Dendritic cell treated with granulocyte-macrophage colony-stimulating factor and Interleukin-4, amounts not matched to agents 40 ng/mL and 50 ng/mL, for 4 days (primary cell): ENCODE data around the gene SOX10.
"Not testable (repeated sequence)": the region's sequence is repeated elsewhere in the genome, so short reads cannot be mapped to it uniquely, and the experiment has no call there.

Experiments
- H3K27ac Mint-ChIP-seq: one replicate; pipeline ENCODE4 v1.8.0; 2022; ENCODE audit warnings: mild to moderate bottlenecking, mixed read lengths
- H3K27me3 Mint-ChIP-seq: one replicate; pipeline ENCODE4 v1.8.0; 2022; ENCODE audit warnings: mild to moderate bottlenecking, mixed read lengths
- H3K36me3 Mint-ChIP-seq: one replicate; pipeline ENCODE4 v1.8.0; 2022; ENCODE audit warnings: low read depth, mixed read lengths
- H3K4me1 Mint-ChIP-seq: one replicate; pipeline ENCODE4 v1.8.0; 2022; ENCODE audit warnings: low read depth, mixed read lengths
- H3K4me3 Mint-ChIP-seq: one replicate; pipeline ENCODE4 v1.8.0; 2022; ENCODE audit warnings: mild to moderate bottlenecking, moderate library complexity, mixed read lengths
- H3K9me3 Mint-ChIP-seq: one replicate; pipeline ENCODE4 v1.8.0; 2022; ENCODE audit warnings: mixed read lengths
- intact Hi-C: fragments of 100-400 bp; cut with micrococcal nuclease; formaldehyde crosslinking; loops from one replicate; pipeline ENCODE4 v1.15.0; 2022

Gene SOX10

GRCh38 chr22:37985050-37985585, 763 bp upstream of the SOX10 start:
- Mint-ChIP-seq H3K27ac (no peak overlapping the region), H3K9me3 (no peaks in the 10 kb centered on the region), H3K27me3 (no peaks in the 10 kb centered on the region), H3K36me3 (peaks cover 7% of the 10 kb centered on the region), H3K4me1 (peaks cover 9% of the 10 kb centered on the region), H3K4me3 (no peak overlapping the region)
- intact Hi-C loops, result no loop called here

- H3K36me3 Mint-ChIP-seq, result peaks cover 7% of the 10 kb centered on the region
- H3K9me3 Mint-ChIP-seq, result no peaks in the 10 kb centered on the region
- H3K27me3 Mint-ChIP-seq, result no peaks in the 10 kb centered on the region
- no peak overlapping the region for H3K4me3 Mint-ChIP-seq
- intact Hi-C loops, result no loop called here
- H3K27ac Mint-ChIP-seq, result no peak overlapping the region
- peaks cover 9% of the 10 kb centered on the region for H3K4me1 Mint-ChIP-seq
Observed at GRCh38 chr22:37982938-37983859, 1.2 kb downstream of the SOX10 start.

- no peaks in the 10 kb centered on the region for H3K9me3 Mint-ChIP-seq
- H3K27ac Mint-ChIP-seq, result no peak overlapping the region
Observed at GRCh38 chr22:37982151-37982785, 2.1 kb downstream of the SOX10 start.

GRCh38 chr22:37981282-37982011, 2.9 kb downstream of the SOX10 start:
- no peak overlapping the region for H3K4me3 Mint-ChIP-seq
- no peaks in the 10 kb centered on the region for H3K9me3 Mint-ChIP-seq
- intact Hi-C loops, result no loop called here
- no peak overlapping the region for H3K27ac Mint-ChIP-seq
- H3K4me1 Mint-ChIP-seq, result peaks cover 9% of the 10 kb centered on the region
- no peaks in the 10 kb centered on the region for H3K27me3 Mint-ChIP-seq
- H3K36me3 Mint-ChIP-seq, result peaks cover 17% of the 10 kb centered on the region

More at GRCh38 chr22:37982151-37982785, 2.1 kb downstream of the SOX10 start:
- intact Hi-C loops, result no loop called here
- Mint-ChIP-seq H3K36me3 (peaks cover 14% of the 10 kb centered on the region), H3K27me3 (no peaks in the 10 kb centered on the region), H3K4me1 (peaks cover 9% of the 10 kb centered on the region), H3K4me3 (no peak overlapping the region)

GRCh38 chr22:37979782-37980181, 4.6 kb downstream of the SOX10 start:
- H3K36me3 Mint-ChIP-seq, result peaks cover 17% of the 10 kb centered on the region
- H3K27me3 Mint-ChIP-seq, result no peaks in the 10 kb centered on the region
- H3K9me3 Mint-ChIP-seq, result no peaks in the 10 kb centered on the region
- no peak overlapping the region for H3K27ac Mint-ChIP-seq
- H3K4me1 Mint-ChIP-seq, result peaks cover 9% of the 10 kb centered on the region
- intact Hi-C loops, result no loop called here
- H3K4me3 Mint-ChIP-seq, result no peak overlapping the region

- Mint-ChIP-seq H3K27me3 (no peaks in the 10 kb centered on the region), H3K9me3 (no peaks in the 10 kb centered on the region), H3K4me1 (no peaks in the 10 kb centered on the region), H3K27ac (no peak overlapping the region), H3K36me3 (peaks cover 39% of the 10 kb centered on the region), H3K4me3 (no peak overlapping the region)
- intact Hi-C loops, result no loop called here
Observed at GRCh38 chr22:37976547-37976946, 7.8 kb downstream of the SOX10 start.

GRCh38 chr22:37976022-37976421, 8.3 kb downstream of the SOX10 start:
- H3K4me3 Mint-ChIP-seq, H3K9me3 Mint-ChIP-seq, H3K27me3 Mint-ChIP-seq, intact Hi-C loops, H3K27ac Mint-ChIP-seq, H3K4me1 Mint-ChIP-seq: not testable (repeated sequence)
- peaks cover 40% of the 10 kb centered on the region for H3K36me3 Mint-ChIP-seq

GRCh38 chr22:37975153-37975552, 9.2 kb downstream of the SOX10 start:
- intact Hi-C loops, result no loop called here
- H3K27me3 Mint-ChIP-seq, result no peaks in the 10 kb centered on the region
- H3K4me1 Mint-ChIP-seq, result no peaks in the 10 kb centered on the region
- no peak overlapping the region for H3K4me3 Mint-ChIP-seq
- H3K9me3 Mint-ChIP-seq, result no peaks in the 10 kb centered on the region
- H3K36me3 Mint-ChIP-seq, result peaks cover 34% of the 10 kb centered on the region
- H3K27ac Mint-ChIP-seq, result no peak overlapping the region

GRCh38 chr22:37973271-37974170, 10.8 kb downstream of the SOX10 start:
- Mint-ChIP-seq H3K9me3 (no peaks in the 10 kb centered on the region), H3K27ac (no peak overlapping the region), H3K4me1 (no peaks in the 10 kb centered on the region), H3K4me3 (no peak overlapping the region), H3K36me3 (peaks cover 48% of the 10 kb centered on the region), H3K27me3 (no peaks in the 10 kb centered on the region)
- intact Hi-C loops, result no loop called here

GRCh38 chr22:37972527-37972926, 11.8 kb downstream of the SOX10 start:
- peaks cover 53% of the 10 kb centered on the region for H3K36me3 Mint-ChIP-seq
- no peak overlapping the region for H3K27ac Mint-ChIP-seq
- peaks cover 7% of the 10 kb centered on the region for H3K4me1 Mint-ChIP-seq
- no peaks in the 10 kb centered on the region for H3K27me3 Mint-ChIP-seq
- no peak overlapping the region for H3K4me3 Mint-ChIP-seq
- no peaks in the 10 kb centered on the region for H3K9me3 Mint-ChIP-seq
- intact Hi-C loops, result no loop called here

- intact Hi-C loops, result no loop called here
- Mint-ChIP-seq H3K4me1 (peaks cover 7% of the 10 kb centered on the region), H3K4me3 (no peak overlapping the region), H3K9me3 (no peaks in the 10 kb centered on the region), H3K27me3 (no peaks in the 10 kb centered on the region), H3K36me3 (peaks cover 55% of the 10 kb centered on the region), H3K27ac (no peak overlapping the region)
Observed at GRCh38 chr22:37971475-37972434, 12.6 kb downstream of the SOX10 start.

GRCh38 chr22:37970864-37971263, 13.5 kb downstream of the SOX10 start:
- intact Hi-C loops, result no loop called here
- Mint-ChIP-seq H3K4me1 (peaks cover 7% of the 10 kb centered on the region), H3K27me3 (no peaks in the 10 kb centered on the region), H3K4me3 (no peak overlapping the region), H3K27ac (no peak overlapping the region), H3K9me3 (no peaks in the 10 kb centered on the region), H3K36me3 (peaks cover 64% of the 10 kb centered on the region)
